Mesenchymal stem cell (in vitro differentiated cells and primary cell): ENCODE measurements around the gene MYLK.
A peak's percentile ranks its signal among the peaks of the same experiment; 100 is the strongest.

Experiments
- DNase-seq: peaks from one replicate; pipeline ENCODE4 v3.0.0-alpha.2; 2013
- H2AFZ ChIP-seq: one replicate; pipeline ENCODE4 v1.6.1; 2013; ENCODE audit warnings: low read depth, mild to moderate bottlenecking, control low read depth, inconsistent platforms, low read length, moderate library complexity
- H2AK5ac ChIP-seq: 2 replicates; pipeline ENCODE4 v1.6.1; 2013; ENCODE audit warnings: low read length, moderate library complexity, mild to moderate bottlenecking, inconsistent platforms; ENCODE audit not compliant: severe bottlenecking
- H2BK120ac ChIP-seq: one replicate; pipeline ENCODE4 v1.6.1; 2013; ENCODE audit warnings: low read depth, mild to moderate bottlenecking, inconsistent platforms, low read length, moderate library complexity
- H2BK12ac ChIP-seq, 2 experiments: one replicate each; pipeline ENCODE4 v1.6.1; 2013; ENCODE audit warnings: inconsistent platforms in 2 of 2, low read length in 2 of 2, mild to moderate bottlenecking in 2 of 2, moderate library complexity in 2 of 2, control low read depth in 1 of 2
- H2BK15ac ChIP-seq: one replicate; pipeline ENCODE4 v1.6.1; 2013; ENCODE audit warnings: mild to moderate bottlenecking, low read depth, inconsistent platforms; ENCODE audit not compliant: poor library complexity, severe bottlenecking
- H2BK5ac ChIP-seq: 2 replicates; pipeline ENCODE4 v1.6.1; 2013; ENCODE audit warnings: low read depth, mild to moderate bottlenecking, low read length, control low read depth, inconsistent platforms; ENCODE audit not compliant: poor library complexity, severe bottlenecking
- H3K14ac ChIP-seq, 2 experiments: one replicate each; pipeline ENCODE4 v1.6.1; 2013; ENCODE audit warnings: inconsistent platforms in 2 of 2, low read length in 2 of 2, control low read depth in 1 of 2, mild to moderate bottlenecking in 1 of 2, moderate library complexity in 1 of 2
- H3K18ac ChIP-seq, 2 experiments: one replicate each; pipeline ENCODE4 v1.6.1; 2013; ENCODE audit warnings: inconsistent platforms in 2 of 2, low read length in 2 of 2, control low read depth in 1 of 2, low read depth in 1 of 2, mild to moderate bottlenecking in 1 of 2
- H3K23ac ChIP-seq, 2 experiments: one replicate each; pipeline ENCODE4 v1.6.1; 2013; ENCODE audit warnings: inconsistent platforms in 2 of 2, low read length in 2 of 2, mild to moderate bottlenecking in 2 of 2, moderate library complexity in 2 of 2, control low read depth in 1 of 2
- H3K27ac ChIP-seq: 2 replicates; pipeline ENCODE4 v1.5.1; 2013; ENCODE audit warnings: mild to moderate bottlenecking, moderate library complexity, low read length, control low read depth, inconsistent platforms; ENCODE audit not compliant: poor library complexity, severe bottlenecking
- H3K27me3 ChIP-seq, 2 experiments: 2 replicates each; pipeline versions ENCODE4 v1.6.1 to v1.7.0; 2013; ENCODE audit warnings: low read length in 2 of 2, mild to moderate bottlenecking in 2 of 2, moderate library complexity in 2 of 2, control low read depth in 1 of 2, inconsistent platforms in 1 of 2; ENCODE audit not compliant: control insufficient read depth in 1 of 2, insufficient read depth in 1 of 2
- H3K36me3 ChIP-seq, 2 experiments: 2 replicates each; pipeline versions ENCODE4 v1.6.1 to v1.7.0; 2013; ENCODE audit warnings: low read length in 2 of 2, control low read depth in 1 of 2, inconsistent platforms in 1 of 2, low read depth in 1 of 2, mild to moderate bottlenecking in 1 of 2; ENCODE audit not compliant: insufficient read depth in 2 of 2, control insufficient read depth in 1 of 2
- H3K4ac ChIP-seq, 2 experiments: one replicate each; pipeline ENCODE4 v1.6.1; 2013; ENCODE audit warnings: inconsistent platforms in 2 of 2, low read length in 2 of 2, mild to moderate bottlenecking in 2 of 2, moderate library complexity in 2 of 2, control low read depth in 1 of 2, low read depth in 1 of 2
- H3K4me1 ChIP-seq: 2 replicates; pipeline ENCODE4 v1.6.1; 2013; ENCODE audit warnings: low read depth, low read length, control low read depth; ENCODE audit not compliant: control insufficient read depth, insufficient read depth
- H3K4me2 ChIP-seq: 2 replicates; pipeline ENCODE4 v1.6.1; 2013; ENCODE audit warnings: low read length, mild to moderate bottlenecking, inconsistent platforms; ENCODE audit not compliant: poor library complexity, severe bottlenecking
- H3K4me3 ChIP-seq, 2 experiments: 2 replicates each; pipeline versions ENCODE4 v1.5.1 to v1.7.0; 2013; ENCODE audit warnings: low read length in 2 of 2, mild to moderate bottlenecking in 2 of 2, control low read depth in 1 of 2, low read depth in 1 of 2; ENCODE audit not compliant: insufficient read depth in 1 of 2
- H3K79me1 ChIP-seq: replicated peaks from 2 replicates; pipeline ENCODE4 v1.6.1; 2013; ENCODE audit warnings: mild to moderate bottlenecking, control low read depth, low read length, inconsistent platforms; ENCODE audit not compliant: poor library complexity, severe bottlenecking
- H3K9ac ChIP-seq: 2 replicates; pipeline ENCODE4 v1.7.0; 2013; ENCODE audit warnings: mild to moderate bottlenecking, low read length, moderate library complexity
- H3K9me3 ChIP-seq: 2 replicates; pipeline ENCODE4 v1.7.0; 2013; ENCODE audit warnings: mild to moderate bottlenecking, low read length; ENCODE audit not compliant: control insufficient read depth
- H4K8ac ChIP-seq: one replicate; pipeline ENCODE4 v1.6.1; 2013; ENCODE audit warnings: inconsistent platforms, mild to moderate bottlenecking, low read length, moderate library complexity
- H4K91ac ChIP-seq: one replicate; pipeline ENCODE4 v1.6.1; 2013; ENCODE audit warnings: mild to moderate bottlenecking, low read length, inconsistent platforms
- WGBS: methylation state at CpG from one replicate; pipeline ENCODE4 v1.1.7; 2013; ENCODE audit warnings: mixed read lengths; 5-methylcytosine and 5-hydroxymethylcytosine counted together

Gene MYLK

DNA sequence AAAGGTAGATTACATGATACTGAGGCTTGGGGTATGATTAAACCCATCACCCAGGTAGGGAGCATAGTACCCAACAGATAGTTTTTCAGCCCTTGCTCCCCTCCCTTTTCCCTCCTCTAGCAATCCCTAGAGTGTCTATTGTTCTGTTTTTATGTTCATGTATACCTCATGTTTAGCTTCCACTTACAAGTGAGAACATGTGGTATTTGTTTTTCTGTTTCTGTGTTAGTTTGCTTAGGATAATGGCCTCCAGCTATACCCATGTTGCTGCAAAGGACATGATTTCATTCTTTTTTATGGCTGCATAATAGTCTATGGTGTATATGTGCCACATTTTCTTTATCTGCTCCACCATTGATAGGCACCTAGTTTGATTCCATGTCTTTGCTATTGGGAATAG, 82.7 kb downstream of the MYLK start:
- Histone ChIP-seq H2BK5ac (no peak overlapping the region), H2AK5ac (no peak overlapping the region), H3K18ac (no peak overlapping the region), H4K91ac (no peak overlapping the region), H3K4me2 (no peak overlapping the region), H3K79me1 (peaks cover 25% of the 10 kb centered on the region), H3K4me1 (peaks cover 29% of the 10 kb centered on the region), H3K27me3 (no peaks in the 10 kb centered on the region), H3K9me3 (no peaks in the 10 kb centered on the region), H3K23ac (no peak overlapping the region), H3K4me3 (no peak overlapping the region), H2BK120ac (no peak overlapping the region), H3K4ac (no peak overlapping the region), H4K8ac (no peak overlapping the region), H3K14ac (no peak overlapping the region), H2AFZ (no peak overlapping the region), H3K27ac (no peak overlapping the region), H3K9ac (no peak overlapping the region), H3K36me3 (peaks cover 15 to 40% of the 10 kb centered on the region in 2 experiments), H2BK15ac (no peak overlapping the region), H2BK12ac (no peak overlapping the region)
- no peak for DNase-seq

DNA sequence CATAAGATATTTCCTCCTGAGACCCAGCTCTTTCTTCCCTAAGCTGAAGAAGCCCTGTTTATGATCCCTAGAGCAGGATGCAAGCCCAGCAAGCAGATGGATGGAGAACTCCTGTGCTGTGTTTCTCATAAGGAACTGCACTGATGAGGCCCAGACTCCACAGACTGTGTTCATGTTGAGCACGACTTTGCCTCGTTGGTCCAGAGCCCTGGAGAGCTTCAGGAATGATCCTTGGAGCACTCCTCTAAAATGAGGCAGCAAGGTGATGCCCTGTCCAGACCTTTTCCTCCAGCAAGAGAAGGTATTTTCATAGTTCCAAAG, 83.8 kb downstream of the MYLK start:
- Histone ChIP-seq H3K27ac (peak overlapping the region; percentile 11), H4K91ac (no peak overlapping the region), H3K36me3 (peaks cover 15 to 42% of the 10 kb centered on the region in 2 experiments), H2AK5ac (no peak overlapping the region), H2BK15ac (no peak overlapping the region), H3K9me3 (no peaks in the 10 kb centered on the region), H3K79me1 (peaks cover 27% of the 10 kb centered on the region), H3K4me2 (no peak overlapping the region), H2BK120ac (no peak overlapping the region), H3K23ac (no peak overlapping the region), H3K4me1 (peaks cover 28% of the 10 kb centered on the region), H3K27me3 (no peaks in the 10 kb centered on the region), H3K14ac (no peak overlapping the region), H3K4ac (no peak overlapping the region), H2BK5ac (no peak overlapping the region), H2BK12ac (no peak overlapping the region), H3K4me3 (peak overlapping the region in 1 of 2 experiments; percentile 72), H3K9ac (peak overlapping the region; percentile 59), H2AFZ (no peak overlapping the region), H4K8ac (no peak overlapping the region), H3K18ac (no peak overlapping the region)
- no peak for DNase-seq
- 94% methylated on average over 2 of the region's 2 CpGs for WGBS

DNA sequence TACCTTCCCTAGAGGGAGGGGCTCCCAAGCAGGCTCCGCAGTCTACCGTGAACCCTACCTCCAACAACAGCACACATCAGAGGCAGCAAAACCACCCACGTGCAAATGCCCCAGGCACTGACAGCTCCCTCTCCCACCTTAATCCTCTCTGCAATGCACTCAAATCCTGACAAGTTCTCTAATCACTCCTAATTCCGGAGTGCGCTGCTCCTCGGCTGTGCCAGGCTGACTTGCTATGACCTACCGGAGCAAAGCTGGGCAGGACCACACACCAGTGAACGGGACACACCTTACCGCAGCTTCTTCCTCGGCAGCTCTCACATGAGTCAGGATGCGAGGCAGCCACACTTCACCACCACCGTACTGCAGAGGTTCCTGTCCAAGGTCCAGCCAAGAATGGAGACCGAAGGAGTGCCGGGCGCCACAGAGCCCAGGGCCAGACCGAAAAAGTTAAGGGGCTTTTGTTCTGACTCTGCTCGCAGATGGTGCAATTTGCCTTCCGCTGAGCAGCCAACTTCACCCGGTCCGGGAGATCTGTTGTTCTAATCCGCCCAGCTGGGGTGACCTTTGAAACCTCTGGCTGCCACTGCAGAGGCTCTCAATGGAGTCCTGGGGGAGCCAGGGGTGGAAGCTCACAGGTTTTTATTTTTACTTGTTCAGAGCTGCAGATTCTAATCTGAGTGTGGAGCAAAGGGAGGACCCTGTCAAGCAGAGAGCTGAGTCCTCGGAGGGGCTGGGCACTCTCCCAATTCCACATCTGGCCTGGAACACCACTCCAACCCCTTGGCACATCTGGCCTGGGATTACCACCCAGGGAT, 84.4 kb downstream of the MYLK start:
- no peak overlapping the region for H2BK5ac ChIP-seq
- H3K27me3 ChIP-seq, result no peaks in the 10 kb centered on the region
- H2BK120ac ChIP-seq, result no peak overlapping the region
- peak overlapping the region in 1 of 2 experiments; percentile 33 for H2BK12ac ChIP-seq
- no peak for DNase-seq
- H4K8ac ChIP-seq, result peak overlapping the region; percentile 16
- peaks cover 15 to 40% of the 10 kb centered on the region in 2 experiments for H3K36me3 ChIP-seq
- H4K91ac ChIP-seq, result no peak overlapping the region
- H3K18ac ChIP-seq, result no peak overlapping the region
- no peak overlapping the region for H2AK5ac ChIP-seq
- peak overlapping the region in 1 of 2 experiments; percentile 72 for H3K4me3 ChIP-seq
- peak overlapping the region; percentile 11 for H3K27ac ChIP-seq
- peaks cover 25% of the 10 kb centered on the region for H3K79me1 ChIP-seq
- no peak overlapping the region for H3K4ac ChIP-seq
- WGBS, result 85% methylated on average over 22 of the region's 22 CpGs
- no peak overlapping the region for H2AFZ ChIP-seq
- H3K4me1 ChIP-seq, result peaks cover 26% of the 10 kb centered on the region
- H3K9me3 ChIP-seq, result no peaks in the 10 kb centered on the region
- H3K9ac ChIP-seq, result peak overlapping the region; percentile 59
- H2BK15ac ChIP-seq, result no peak overlapping the region
- no peak overlapping the region for H3K23ac ChIP-seq
- no peak overlapping the region for H3K4me2 ChIP-seq
- no peak overlapping the region for H3K14ac ChIP-seq

DNA sequence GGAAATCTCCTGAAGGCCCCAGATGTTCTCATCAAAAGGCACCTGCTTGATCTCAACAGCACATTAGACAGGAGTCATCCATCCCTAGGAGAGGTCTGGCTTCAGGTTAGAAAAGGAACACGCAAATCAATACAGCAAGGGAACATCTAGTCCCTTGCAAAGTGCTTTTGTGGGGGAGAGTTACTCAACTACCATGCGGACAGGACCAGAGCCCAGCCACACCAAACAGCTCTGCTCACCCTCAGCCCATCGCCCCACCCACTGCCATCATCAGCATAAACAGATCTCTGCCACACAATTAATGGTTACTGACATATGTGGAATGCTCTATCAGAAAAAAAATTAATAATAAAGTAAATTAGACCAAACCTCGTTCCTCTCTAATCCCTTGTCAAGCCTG, 85.6 kb downstream of the MYLK start:
- H2BK12ac ChIP-seq, result no peak overlapping the region
- WGBS, result no CpG with 5 or more reads among the region's 4 CpGs
- no peak overlapping the region for H3K14ac ChIP-seq
- no peak overlapping the region for H2AFZ ChIP-seq
- H4K8ac ChIP-seq, result no peak overlapping the region
- H2BK15ac ChIP-seq, result no peak overlapping the region
- H3K27ac ChIP-seq, result no peak overlapping the region
- H3K9ac ChIP-seq, result no peak overlapping the region
- no peak overlapping the region for H3K23ac ChIP-seq
- H2BK5ac ChIP-seq, result no peak overlapping the region
- no peaks in the 10 kb centered on the region for H3K27me3 ChIP-seq
- peaks cover 25% of the 10 kb centered on the region for H3K79me1 ChIP-seq
- no peak overlapping the region for H3K4ac ChIP-seq
- no peak overlapping the region for H2BK120ac ChIP-seq
- peaks cover 11 to 38% of the 10 kb centered on the region in 2 experiments for H3K36me3 ChIP-seq
- H3K4me1 ChIP-seq, result peaks cover 21% of the 10 kb centered on the region
- no peak overlapping the region for H3K18ac ChIP-seq
- no peak overlapping the region for H4K91ac ChIP-seq
- no peak overlapping the region for H3K4me2 ChIP-seq
- no peak overlapping the region for H3K4me3 ChIP-seq
- H2AK5ac ChIP-seq, result no peak overlapping the region
- no peak for DNase-seq
- H3K9me3 ChIP-seq, result no peaks in the 10 kb centered on the region
